Ramos (cell line): Measurements from ENCODE around the gene SOX5.

Experiments used
- in situ Hi-C: fragments of 300-500 bp; cut with MboI; formaldehyde crosslinking; loops from one replicate; pipeline ENCODE4 v1.14.3; 2022; ENCODE audit warnings: low sequenced_read_pairs; ENCODE audit not compliant: unreplicated experiment

The SOX5 gene

GRCh38 chr12:23561364-23562345 is 387.8 kb downstream of the SOX5 start:
- in situ Hi-C loops: no loop called here

- in situ Hi-C loops: no loop called here
Measured at GRCh38 chr12:23560611-23561010, 388.9 kb downstream of the SOX5 start.

GRCh38 chr12:23559268-23559753 is 390.2 kb downstream of the SOX5 start:
- in situ Hi-C loops: no loop called here

- in situ Hi-C loops: no loop called here
Measured at GRCh38 chr12:23556661-23557060, 392.8 kb downstream of the SOX5 start.

GRCh38 chr12:23555825-23556207 is 393.7 kb downstream of the SOX5 start:
- in situ Hi-C loops: no loop called here

- in situ Hi-C loops: no loop called here
Measured at GRCh38 chr12:23555180-23555824, 394.2 kb downstream of the SOX5 start.

- in situ Hi-C loops: no loop called here
Measured at GRCh38 chr12:23552417-23552816, 397.1 kb downstream of the SOX5 start.

- in situ Hi-C loops: no loop called here
Measured at GRCh38 chr12:23550753-23551152, 398.7 kb downstream of the SOX5 start.

- in situ Hi-C loops: no loop called here
Measured at GRCh38 chr12:23548742-23549141, 400.7 kb downstream of the SOX5 start.

- in situ Hi-C loops: no loop called here
Measured at GRCh38 chr12:23546756-23547155, 402.7 kb downstream of the SOX5 start.

GRCh38 chr12:23543767-23544166 is 405.7 kb downstream of the SOX5 start:
- in situ Hi-C loops: no loop called here

GRCh38 chr12:23542187-23542586 is 407.3 kb downstream of the SOX5 start:
- in situ Hi-C loops: no loop called here

GRCh38 chr12:23540572-23540971 is 408.9 kb downstream of the SOX5 start:
- in situ Hi-C loops: no loop called here

- in situ Hi-C loops: no loop called here
Measured at GRCh38 chr12:23536293-23536692, 413.2 kb downstream of the SOX5 start.

- in situ Hi-C loops: no loop called here
Measured at GRCh38 chr12:23535441-23535840, 414.0 kb downstream of the SOX5 start.

- in situ Hi-C loops: no loop called here
Measured at GRCh38 chr12:23534196-23534595, 415.3 kb downstream of the SOX5 start.

GRCh38 chr12:23533699-23534098 is 415.8 kb downstream of the SOX5 start:
- in situ Hi-C loops: no loop called here

GRCh38 chr12:23533265-23533664 is 416.2 kb downstream of the SOX5 start:
- in situ Hi-C loops: no loop called here

- in situ Hi-C loops: no loop called here
Measured at GRCh38 chr12:23528316-23528715, 421.2 kb downstream of the SOX5 start.

- in situ Hi-C loops: no loop called here
Measured at GRCh38 chr12:23525450-23526072, 423.9 kb downstream of the SOX5 start.

- in situ Hi-C loops: no loop called here
Measured at GRCh38 chr12:23523339-23523738, 426.1 kb downstream of the SOX5 start.
